HepG2 (cell line): ENCODE data around the gene TRDN. TPM values are rescaled to one million over a fixed set of nuclear protein-coding genes. Genes with fewer than 3 reads are reported as not detected.

Experiments
- ATAC-seq: fragments of 200-7000 bp; cut with Tn5 transposase; 3 replicates; pipeline ENCODE4 v1.9.1; 2020; ENCODE audit warnings: mild to moderate bottlenecking, moderate library complexity
- BruUV-seq: library from RNA; stranded (reverse); fragments of 400-500 nt; replicated peaks from 2 replicates; lab custom pipeline; 2021; lab: Mats Ljungman, UMichigan
- CTCF ChIA-PET: fragments of 300-600 bp; formaldehyde crosslinking; extraction: SDS; loops from one replicate; lab custom pipeline; 2021; ENCODE audit warnings: low total read pairs, inconsistent platforms, low intra/inter-chr PET ratio; lab: Yijun Ruan, JAX
- POLR2A ChIA-PET: fragments of 350-600 bp; sonication (Branson Sonifier 250); formaldehyde crosslinking; loops from one replicate; lab custom pipeline; 2020; ENCODE audit warnings: antibody characterized with exemption, inconsistent platforms; lab: Yijun Ruan, JAX
- DNase-seq: peaks from one replicate; pipeline ENCODE4 v3.0.0-alpha.2; 2015; ENCODE audit warnings: low spot score
- FAIRE-seq: peaks from 3 replicates; lab custom pipeline; 2011; peaks lifted over from hg19 to GRCh38; lab: Jason Lieb, UNC
- H2AFZ ChIP-seq: one replicate; pipeline ENCODE4 v1.6.1; 2011; ENCODE audit warnings: low read length, inconsistent platforms
- H3K27ac ChIP-seq: fragments of 300-600 bp; 3 replicates; pipeline ENCODE4 v1.8.0; 2011; ENCODE audit warnings: mixed run types, mild to moderate bottlenecking, mixed read lengths, low read length, inconsistent platforms; ENCODE audit not compliant: insufficient read depth; ENCODE audit errors: extremely low read length
- H3K27me3 ChIP-seq, 2 experiments: fragments of 200-600 bp in 1 of 2; 2 replicates in 1 of 2; 3 replicates in 1 of 2; pipeline versions ENCODE4 v1.6.0 to v1.8.0; 2011; ENCODE audit warnings: low read length in 2 of 2, mild to moderate bottlenecking in 2 of 2, moderate library complexity in 2 of 2, inconsistent platforms in 1 of 2; ENCODE audit not compliant: insufficient read depth in 2 of 2, control insufficient read depth in 1 of 2
- H3K36me3 ChIP-seq, 2 experiments: fragments of 200-600 bp in 1 of 2; replicated peaks in 1 of 2; 2 replicates in 1 of 2; 3 replicates in 1 of 2; pipeline versions ENCODE4 v1.5.1 to v1.8.0; 2011; ENCODE audit warnings: low read length in 2 of 2, inconsistent platforms in 1 of 2; ENCODE audit not compliant: insufficient read depth in 2 of 2, control insufficient read depth in 1 of 2
- H3K4me1 ChIP-seq: 2 replicates; pipeline ENCODE4 v1.5.1; 2012; ENCODE audit warnings: low read length, inconsistent platforms; ENCODE audit not compliant: insufficient read depth
- H3K4me2 ChIP-seq: 2 replicates; pipeline ENCODE4 v1.6.0; 2011; ENCODE audit warnings: low read depth, low read length, inconsistent platforms
- H3K4me3 ChIP-seq, 3 experiments: fragments of 200-600 bp in 1 of 3; sonication (generic), shearing (Covaris generic) in 1 of 3; replicated peaks in 1 of 3; 2 replicates each; pipeline ENCODE4 v1.5.1; 2011 to 2016; ENCODE audit warnings: low read length in 3 of 3, inconsistent platforms in 2 of 3, low read depth in 2 of 3, mild to moderate bottlenecking in 2 of 3, control low read depth in 1 of 3, mixed read lengths in 1 of 3; ENCODE audit not compliant: insufficient read depth in 1 of 3
- H3K79me2 ChIP-seq: one replicate; pipeline ENCODE4 v1.6.1; 2011; ENCODE audit warnings: low read length, inconsistent platforms; ENCODE audit not compliant: insufficient read depth
- H3K9ac ChIP-seq: 2 replicates; pipeline ENCODE4 v1.6.0; 2011; ENCODE audit warnings: mild to moderate bottlenecking, low read depth, low read length, inconsistent platforms; ENCODE audit not compliant: insufficient read depth
- H3K9me3 ChIP-seq: 2 replicates; pipeline ENCODE4 v1.5.1; 2012; ENCODE audit warnings: mild to moderate bottlenecking, low read length
- H4K20me1 ChIP-seq: 2 replicates; pipeline ENCODE4 v1.6.0; 2011; ENCODE audit warnings: inconsistent platforms, mild to moderate bottlenecking, low read length, moderate library complexity; ENCODE audit not compliant: insufficient read depth
- ATF5 ChIP-seq: sonication (generic); formaldehyde crosslinking; IDR thresholded peaks from 2 replicates; pipeline ENCODE4 v1.4.0; 2020; ENCODE audit warnings: mild to moderate bottlenecking, low read depth, missing genetic modification reagents
- DNMT1 ChIP-seq: sonication (generic); formaldehyde crosslinking; IDR thresholded peaks from 2 replicates; pipeline ENCODE4 v1.5.1; 2020; ENCODE audit warnings: mild to moderate bottlenecking, missing genetic modification reagents
- HNF4A ChIP-seq: sonication (generic); formaldehyde crosslinking; IDR thresholded peaks from 2 replicates; pipeline ENCODE4 v1.4.0; 2020; ENCODE audit warnings: missing genetic modification reagents
- HOXA3 ChIP-seq: sonication (generic); formaldehyde crosslinking; IDR thresholded peaks from 2 replicates; pipeline ENCODE4 v1.5.0; 2020; ENCODE audit warnings: missing genetic modification reagents
- NBN ChIP-seq: fragments of 450-650 bp; conservative IDR thresholded peaks from 2 replicates; pipeline ENCODE4 v1.6.1; 2017
- PITX1 ChIP-seq: sonication (generic); formaldehyde crosslinking; IDR thresholded peaks from 2 replicates; pipeline ENCODE4 v1.5.1; 2020; ENCODE audit warnings: mild to moderate bottlenecking, missing genetic modification reagents
- SMAD3 ChIP-seq: sonication (generic); formaldehyde crosslinking; IDR thresholded peaks from 2 replicates; pipeline ENCODE4 v1.4.0; 2020; ENCODE audit warnings: missing genetic modification reagents
- SRY ChIP-seq: sonication (generic); formaldehyde crosslinking; IDR thresholded peaks from 2 replicates; pipeline ENCODE4 v1.8.0; 2022; ENCODE audit warnings: mild to moderate bottlenecking, missing genetic modification reagents
- ZKSCAN1 ChIP-seq: fragments of 150-350 bp; IDR thresholded peaks from 2 replicates; pipeline ENCODE4 v1.6.1; 2014; ENCODE audit warnings: low read length
- ZNF484 ChIP-seq: sonication (generic); formaldehyde crosslinking; IDR thresholded peaks from 2 replicates; pipeline ENCODE4 v1.5.1; 2020; ENCODE audit warnings: mild to moderate bottlenecking, low read depth, missing genetic modification reagents, borderline replicate concordance
- ZNF891 ChIP-seq: sonication (generic); formaldehyde crosslinking; IDR thresholded peaks from 2 replicates; pipeline ENCODE4 v1.5.0; 2020; ENCODE audit warnings: mild to moderate bottlenecking, missing genetic modification reagents
- in situ Hi-C: cut with HindIII; loops from 2 replicates; pipeline ENCODE4 v1.10.0; 2017; ENCODE audit warnings: low pct_unique_long_range_greater_than_20kb; ENCODE audit not compliant: extremely low pct_ligation_motif_present
- intact Hi-C: fragments of 100-400 bp; cut with micrococcal nuclease; formaldehyde crosslinking; loops from one replicate; pipeline ENCODE4 v1.10.0; 2022; ENCODE audit not compliant: unreplicated experiment
- polyA plus RNA-seq, 8 experiments: library from polyadenylated mRNA; depleted of rRNA in 3 of 8; stranded (reverse) in 7 of 8; unstranded in 1 of 8; fragments of >200 nt; fragmentation: Illumina TruSeq in 4 of 8; extraction: Trizol in 4 of 8; gene quantifications; 2 replicates each; pipeline versions ENCODE4 v1.2.1 to v1.2.3, GENCODE V29; 2011 to 2016; ENCODE audit warnings: low read depth in 4 of 8, missing spikeins in 1 of 8, mixed read lengths in 1 of 8; ENCODE audit not compliant: insufficient read depth in 1 of 8
- total RNA-seq, 5 experiments: library from RNA; depleted of rRNA; stranded (reverse); fragments of >200 nt; fragmentation: Illumina TruSeq; extraction: Trizol; gene quantifications; 2 replicates each; pipeline ENCODE4 v1.2.3, GENCODE V29; 2016; ENCODE audit warnings: low read depth in 1 of 5
- TF ChIP-seq, protein P1 (sequence below): sonication (generic); formaldehyde crosslinking; IDR thresholded peaks from 2 replicates; pipeline ENCODE4 v1.4.0; 2020; ENCODE audit warnings: missing genetic modification reagents
- TF ChIP-seq, protein P2 (sequence below): sonication (generic); formaldehyde crosslinking; IDR thresholded peaks from 2 replicates; pipeline ENCODE4 v1.8.0; 2022; ENCODE audit warnings: mild to moderate bottlenecking, missing genetic modification reagents; ENCODE audit not compliant: insufficient replicate concordance
- TF ChIP-seq, protein P3 (sequence below): IDR thresholded peaks from 2 replicates; pipeline ENCODE4 v1.6.1; 2016; ENCODE audit warnings: mild to moderate bottlenecking
- TF ChIP-seq, protein P4 (sequence below): sonication (generic); formaldehyde crosslinking; IDR thresholded peaks from 2 replicates; pipeline ENCODE4 v1.4.0; 2020; ENCODE audit warnings: low read depth, missing genetic modification reagents

Gene TRDN
- total and polyA plus RNA-seq, 2 of the 13 experiments (the other 11 are each of a cell fraction or from before 2014, with no cell fraction given) = not detected

DNA sequence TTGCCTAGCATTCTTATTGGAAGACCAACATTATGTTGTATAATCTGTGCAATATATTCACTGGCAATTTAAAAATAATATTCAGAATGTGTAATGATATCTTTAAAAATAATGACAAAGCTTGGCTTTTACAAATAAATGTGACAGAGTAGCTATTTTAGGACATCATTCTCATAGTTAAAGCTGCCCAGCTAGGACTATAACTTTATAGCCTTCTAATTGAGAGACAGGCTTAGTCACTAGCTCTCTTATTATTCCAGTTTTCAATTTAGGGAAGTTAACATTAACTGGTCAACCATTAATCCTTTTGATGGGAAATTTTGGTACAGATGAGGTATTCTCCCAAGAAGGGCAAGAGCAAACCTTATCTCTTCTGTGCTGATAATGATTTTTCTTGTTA, 443.5 kb downstream of the TRDN start:
- no TSS peak for BruUV-seq
- Histone ChIP-seq H3K4me2 (no peak overlapping the region), H3K27ac (no peak overlapping the region), H3K4me3 (no peak overlapping the region), H3K9me3 (peaks cover 84% of the 10 kb centered on the region), H3K4me1 (no peaks in the 10 kb centered on the region), H3K36me3 (no peaks in the 10 kb centered on the region), H2AFZ (no peak overlapping the region), H4K20me1 (no peaks in the 10 kb centered on the region), H3K27me3 (no peaks in the 10 kb centered on the region), H3K9ac (no peak overlapping the region), H3K79me2 (no peaks in the 10 kb centered on the region)
- FAIRE-seq = no peak
- POLR2A ChIA-PET = no interaction called here
- ATAC-seq = no peak
- TF ChIP-seq ATF5 (no peak), HOXA3 (CRISPR knock-in tag) (no peak), HNF4A (CRISPR knock-in tag) (no peak), ZNF484 (CRISPR knock-in tag) (no peak), ZKSCAN1 (no peak), SRY (no peak), ZNF891 (CRISPR knock-in tag) (no peak), NBN (no peak), PITX1 (CRISPR knock-in tag) (no peak), DNMT1 (no peak), SMAD3 (CRISPR knock-in tag) (no peak)
- TF ChIP-seq, protein P1, sequence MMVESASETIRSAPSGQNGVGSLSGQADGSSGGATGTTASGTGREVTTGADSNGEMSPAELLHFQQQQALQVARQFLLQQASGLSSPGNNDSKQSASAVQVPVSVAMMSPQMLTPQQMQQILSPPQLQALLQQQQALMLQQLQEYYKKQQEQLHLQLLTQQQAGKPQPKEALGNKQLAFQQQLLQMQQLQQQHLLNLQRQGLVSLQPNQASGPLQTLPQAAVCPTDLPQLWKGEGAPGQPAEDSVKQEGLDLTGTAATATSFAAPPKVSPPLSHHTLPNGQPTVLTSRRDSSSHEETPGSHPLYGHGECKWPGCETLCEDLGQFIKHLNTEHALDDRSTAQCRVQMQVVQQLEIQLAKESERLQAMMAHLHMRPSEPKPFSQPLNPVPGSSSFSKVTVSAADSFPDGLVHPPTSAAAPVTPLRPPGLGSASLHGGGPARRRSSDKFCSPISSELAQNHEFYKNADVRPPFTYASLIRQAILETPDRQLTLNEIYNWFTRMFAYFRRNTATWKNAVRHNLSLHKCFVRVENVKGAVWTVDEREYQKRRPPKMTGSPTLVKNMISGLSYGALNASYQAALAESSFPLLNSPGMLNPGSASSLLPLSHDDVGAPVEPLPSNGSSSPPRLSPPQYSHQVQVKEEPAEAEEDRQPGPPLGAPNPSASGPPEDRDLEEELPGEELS = no peak
- TF ChIP-seq, protein P2, sequence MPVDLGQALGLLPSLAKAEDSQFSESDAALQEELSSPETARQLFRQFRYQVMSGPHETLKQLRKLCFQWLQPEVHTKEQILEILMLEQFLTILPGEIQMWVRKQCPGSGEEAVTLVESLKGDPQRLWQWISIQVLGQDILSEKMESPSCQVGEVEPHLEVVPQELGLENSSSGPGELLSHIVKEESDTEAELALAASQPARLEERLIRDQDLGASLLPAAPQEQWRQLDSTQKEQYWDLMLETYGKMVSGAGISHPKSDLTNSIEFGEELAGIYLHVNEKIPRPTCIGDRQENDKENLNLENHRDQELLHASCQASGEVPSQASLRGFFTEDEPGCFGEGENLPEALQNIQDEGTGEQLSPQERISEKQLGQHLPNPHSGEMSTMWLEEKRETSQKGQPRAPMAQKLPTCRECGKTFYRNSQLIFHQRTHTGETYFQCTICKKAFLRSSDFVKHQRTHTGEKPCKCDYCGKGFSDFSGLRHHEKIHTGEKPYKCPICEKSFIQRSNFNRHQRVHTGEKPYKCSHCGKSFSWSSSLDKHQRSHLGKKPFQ (CRISPR knock-in tag) = no peak
- TF ChIP-seq, protein P3, sequence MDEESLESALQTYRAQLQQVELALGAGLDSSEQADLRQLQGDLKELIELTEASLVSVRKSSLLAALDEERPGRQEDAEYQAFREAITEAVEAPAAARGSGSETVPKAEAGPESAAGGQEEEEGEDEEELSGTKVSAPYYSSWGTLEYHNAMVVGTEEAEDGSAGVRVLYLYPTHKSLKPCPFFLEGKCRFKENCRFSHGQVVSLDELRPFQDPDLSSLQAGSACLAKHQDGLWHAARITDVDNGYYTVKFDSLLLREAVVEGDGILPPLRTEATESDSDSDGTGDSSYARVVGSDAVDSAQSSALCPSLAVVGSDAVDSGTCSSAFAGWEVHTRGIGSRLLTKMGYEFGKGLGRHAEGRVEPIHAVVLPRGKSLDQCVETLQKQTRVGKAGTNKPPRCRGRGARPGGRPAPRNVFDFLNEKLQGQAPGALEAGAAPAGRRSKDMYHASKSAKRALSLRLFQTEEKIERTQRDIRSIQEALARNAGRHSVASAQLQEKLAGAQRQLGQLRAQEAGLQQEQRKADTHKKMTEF (CRISPR knock-in tag) = no peak
- TF ChIP-seq, protein P4, sequence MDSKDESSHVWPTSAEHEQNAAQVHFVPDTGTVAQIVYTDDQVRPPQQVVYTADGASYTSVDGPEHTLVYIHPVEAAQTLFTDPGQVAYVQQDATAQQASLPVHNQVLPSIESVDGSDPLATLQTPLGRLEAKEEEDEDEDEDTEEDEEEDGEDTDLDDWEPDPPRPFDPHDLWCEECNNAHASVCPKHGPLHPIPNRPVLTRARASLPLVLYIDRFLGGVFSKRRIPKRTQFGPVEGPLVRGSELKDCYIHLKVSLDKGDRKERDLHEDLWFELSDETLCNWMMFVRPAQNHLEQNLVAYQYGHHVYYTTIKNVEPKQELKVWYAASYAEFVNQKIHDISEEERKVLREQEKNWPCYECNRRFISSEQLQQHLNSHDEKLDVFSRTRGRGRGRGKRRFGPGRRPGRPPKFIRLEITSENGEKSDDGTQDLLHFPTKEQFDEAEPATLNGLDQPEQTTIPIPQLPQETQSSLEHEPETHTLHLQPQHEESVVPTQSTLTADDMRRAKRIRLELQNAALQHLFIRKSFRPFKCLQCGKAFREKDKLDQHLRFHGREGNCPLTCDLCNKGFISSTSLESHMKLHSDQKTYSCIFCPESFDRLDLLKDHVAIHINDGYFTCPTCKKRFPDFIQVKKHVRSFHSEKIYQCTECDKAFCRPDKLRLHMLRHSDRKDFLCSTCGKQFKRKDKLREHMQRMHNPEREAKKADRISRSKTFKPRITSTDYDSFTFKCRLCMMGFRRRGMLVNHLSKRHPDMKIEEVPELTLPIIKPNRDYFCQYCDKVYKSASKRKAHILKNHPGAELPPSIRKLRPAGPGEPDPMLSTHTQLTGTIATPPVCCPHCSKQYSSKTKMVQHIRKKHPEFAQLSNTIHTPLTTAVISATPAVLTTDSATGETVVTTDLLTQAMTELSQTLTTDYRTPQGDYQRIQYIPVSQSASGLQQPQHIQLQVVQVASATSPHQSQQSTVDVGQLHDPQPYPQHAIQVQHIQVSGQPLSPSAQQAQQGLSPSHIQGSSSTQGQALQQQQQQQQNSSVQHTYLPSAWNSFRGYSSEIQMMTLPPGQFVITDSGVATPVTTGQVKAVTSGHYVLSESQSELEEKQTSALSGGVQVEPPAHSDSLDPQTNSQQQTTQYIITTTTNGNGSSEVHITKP (CRISPR knock-in tag) = no peak
- in situ Hi-C loops = no loop called here
- CTCF ChIA-PET = no interaction called here
- intact Hi-C loops = no loop called here
- no peak for DNase-seq
